Measurements from ENCODE around the gene HNMT.
"Not testable (repeated sequence)": the region's sequence is repeated elsewhere in the genome, so short reads cannot be mapped to it uniquely, and the experiment has no call there.

The HNMT gene

DNA sequence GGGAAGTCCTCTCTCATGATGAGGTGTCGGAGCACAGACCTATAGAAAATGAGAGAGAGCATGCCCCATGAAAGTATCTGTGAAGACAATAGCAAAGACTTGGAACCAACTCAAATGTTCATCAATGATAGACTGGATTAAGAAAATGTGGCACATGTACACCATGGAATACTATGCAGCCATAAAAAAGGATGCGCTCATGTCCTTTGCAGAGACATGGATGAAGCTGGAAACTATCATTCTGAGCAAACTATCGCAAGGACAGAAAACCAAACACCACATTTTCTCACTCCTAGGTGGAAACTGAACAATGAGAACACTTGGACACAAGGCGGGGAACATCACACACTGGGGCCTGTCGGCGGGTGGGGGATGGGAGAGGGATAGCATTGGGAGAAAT lies 79.3 kb downstream of the HNMT start:
- not testable (repeated sequence) for DNase-seq (ENCODE audit: low read depth)

DNA sequence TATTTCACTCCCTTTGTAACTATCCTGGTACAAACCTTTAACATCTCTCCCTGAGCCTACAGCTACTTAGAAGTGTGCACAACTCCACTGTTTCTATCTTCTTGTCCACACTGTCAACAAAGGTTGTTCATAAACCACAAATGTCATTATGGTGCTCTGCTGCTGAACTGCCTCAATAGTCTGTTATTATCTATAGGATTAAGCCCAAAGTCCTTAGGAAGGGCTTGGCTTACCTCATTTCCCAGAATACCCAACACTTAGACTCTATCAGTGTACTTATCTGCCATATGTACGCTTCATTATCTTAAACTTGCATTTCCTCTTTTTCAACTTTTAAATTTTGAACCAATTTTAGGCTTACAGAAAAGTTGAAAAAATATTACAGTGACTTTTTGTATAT lies 94.2 kb downstream of the HNMT start:
- DNase-seq (ENCODE audit: low read depth) = no peak

DNA sequence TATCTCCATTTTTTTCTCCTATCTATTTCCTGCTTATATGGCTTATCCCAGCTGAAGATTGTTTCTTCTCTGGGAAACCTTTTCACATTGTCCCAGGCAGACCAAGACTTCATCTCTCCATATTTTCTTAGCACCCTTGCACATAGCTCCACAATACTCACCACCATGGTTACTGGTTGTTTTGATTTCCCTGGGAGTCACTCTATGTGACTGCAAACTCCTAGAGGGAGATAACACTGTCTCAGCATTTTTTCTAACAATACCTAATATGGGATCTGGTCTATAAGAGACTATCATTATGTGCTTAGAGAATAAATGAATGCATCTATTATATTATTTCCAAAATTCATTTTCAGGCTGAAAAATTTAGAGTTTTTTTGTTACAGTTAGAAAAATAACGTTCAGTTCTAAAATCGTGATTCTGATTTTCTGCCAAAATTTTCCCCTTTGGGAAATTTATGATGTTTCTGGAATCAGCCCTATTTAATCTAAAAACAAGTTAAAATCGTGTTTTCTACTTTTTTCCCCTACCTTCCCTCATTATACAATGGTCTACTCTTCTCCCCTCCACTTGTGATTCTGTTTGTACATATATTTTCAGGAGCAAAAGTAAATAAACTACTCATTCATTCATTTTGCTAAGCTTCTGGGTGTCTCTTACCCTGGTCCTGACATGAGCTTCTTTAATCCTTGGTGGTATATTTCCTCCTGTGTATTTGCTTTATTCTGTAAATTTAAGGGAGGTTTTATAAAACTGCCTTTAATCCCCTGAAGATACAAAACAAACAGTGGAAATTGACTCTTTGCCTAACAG lies 95.4 kb downstream of the HNMT start:
- DNase-seq (ENCODE audit: low read depth) = no peak

- peak; percentile 48 for DNase-seq (ENCODE audit: low read depth)
Observed at GRCh38 chr2:138060301-138060635, 96.0 kb downstream of the HNMT start.

- no peak for DNase-seq (ENCODE audit: low read depth)
Observed at GRCh38 chr2:138061961-138062360, 97.7 kb downstream of the HNMT start.

- no peak for DNase-seq (ENCODE audit: low read depth)
Observed at GRCh38 chr2:138063181-138063580, 98.9 kb downstream of the HNMT start.
